Breast epithelium (tissue), 3 donors: Measurements from ENCODE around the gene GPR142.

Experiments used
- POLR2AphosphoS5 ChIP-seq, 3 donors: sonication (generic); formaldehyde crosslinking; IDR thresholded peaks; one replicate each; pipeline ENCODE4 v1.6.1; 2017; ENCODE audit warnings: antibody characterized with exemption in 3 of 3
- TF ChIP-seq, protein P1 (sequence below), 3 donors: fragments of 450-650 bp; IDR thresholded peaks; one replicate each; pipeline ENCODE4 v1.5.1; 2016 to 2017; ENCODE audit warnings: antibody characterized with exemption in 3 of 3, mild to moderate bottlenecking in 3 of 3, moderate library complexity in 3 of 3

DNA sequence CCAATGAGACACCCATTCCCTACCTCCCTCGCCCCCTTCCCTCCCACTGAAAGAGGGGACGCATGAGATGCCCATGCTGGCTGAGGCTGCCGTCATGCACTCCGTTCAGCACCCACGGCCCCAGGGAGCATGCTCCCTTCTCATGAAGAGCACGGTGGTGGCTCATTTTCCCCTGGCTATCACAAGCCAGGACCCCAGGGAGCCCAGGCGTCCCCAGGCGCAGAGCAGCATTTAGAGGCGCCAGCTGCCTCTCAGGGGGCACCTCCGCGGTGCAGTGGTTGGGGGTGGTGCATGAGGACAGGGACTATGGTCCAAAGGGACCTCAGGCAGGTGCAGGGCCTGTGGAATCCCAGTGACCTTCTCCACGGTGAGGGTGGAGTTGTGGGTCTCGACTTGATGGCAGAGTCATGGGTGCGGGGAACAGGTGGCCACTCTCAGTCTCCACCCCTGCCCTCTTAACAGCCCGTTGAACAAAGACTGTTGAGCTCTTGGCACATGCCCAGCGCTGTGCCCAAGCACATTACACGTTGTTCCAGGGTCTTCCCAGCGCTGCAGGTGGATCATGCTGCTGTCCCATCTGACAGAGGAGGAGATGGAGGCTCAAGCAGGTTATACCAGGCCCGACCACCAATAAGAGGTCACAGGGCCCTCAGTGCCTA is 27.6 kb upstream of the GPR142 start:
- TF ChIP-seq, protein P1, sequence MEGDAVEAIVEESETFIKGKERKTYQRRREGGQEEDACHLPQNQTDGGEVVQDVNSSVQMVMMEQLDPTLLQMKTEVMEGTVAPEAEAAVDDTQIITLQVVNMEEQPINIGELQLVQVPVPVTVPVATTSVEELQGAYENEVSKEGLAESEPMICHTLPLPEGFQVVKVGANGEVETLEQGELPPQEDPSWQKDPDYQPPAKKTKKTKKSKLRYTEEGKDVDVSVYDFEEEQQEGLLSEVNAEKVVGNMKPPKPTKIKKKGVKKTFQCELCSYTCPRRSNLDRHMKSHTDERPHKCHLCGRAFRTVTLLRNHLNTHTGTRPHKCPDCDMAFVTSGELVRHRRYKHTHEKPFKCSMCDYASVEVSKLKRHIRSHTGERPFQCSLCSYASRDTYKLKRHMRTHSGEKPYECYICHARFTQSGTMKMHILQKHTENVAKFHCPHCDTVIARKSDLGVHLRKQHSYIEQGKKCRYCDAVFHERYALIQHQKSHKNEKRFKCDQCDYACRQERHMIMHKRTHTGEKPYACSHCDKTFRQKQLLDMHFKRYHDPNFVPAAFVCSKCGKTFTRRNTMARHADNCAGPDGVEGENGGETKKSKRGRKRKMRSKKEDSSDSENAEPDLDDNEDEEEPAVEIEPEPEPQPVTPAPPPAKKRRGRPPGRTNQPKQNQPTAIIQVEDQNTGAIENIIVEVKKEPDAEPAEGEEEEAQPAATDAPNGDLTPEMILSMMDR (IDR thresholded peaks at IDR 0.05): no peak
- no peak for TF ChIP-seq POLR2AphosphoS5 (IDR thresholded peaks at IDR 0.05)
